ENCODE results near the gene ABHD17A. TPM values are rescaled to one million over a fixed set of nuclear protein-coding genes. Genes with fewer than 3 reads are reported as not detected.
A peak's percentile ranks its signal among the peaks of the same experiment; 100 is the strongest.

ABHD17A gene
- total and polyA plus RNA-seq, 8 donors, result 25.7 to 177 (median 74.2) TPM

- peaks cover 32 to 66% (median 61%) of the 10 kb centered on the region in 4 donors for H3K4me1 ChIP-seq
- no peak for TF ChIP-seq POLR2AphosphoS5 (IDR thresholded peaks at IDR 0.05)
- TF ChIP-seq CTCF (IDR thresholded peaks at IDR 0.05), result no peak
- TF ChIP-seq POLR2A (IDR thresholded peaks at IDR 0.05), result no peak
- TF ChIP-seq EP300 (IDR thresholded peaks at IDR 0.05), result no peak
- H3K27ac ChIP-seq, result peak overlapping the region in 1 of 5 donors; percentile 18
- WGBS, 5 donors, result 92 to 100% (median 96%) methylated on average over 1 to 10 of the region's 10 CpGs
- H3K4me3 ChIP-seq, result no peak overlapping the region
- DNase-seq, result no peak
- no peaks in the 10 kb centered on the region for H3K27me3 ChIP-seq
- H3K9me3 ChIP-seq, result no peaks in the 10 kb centered on the region
- peaks cover 18 to 41% (median 34%) of the 10 kb centered on the region in 4 donors for H3K36me3 ChIP-seq
- intact Hi-C loops (cut with DNase I; ENCODE audit: low total_unique reads), result no loop called here
Observed at GRCh38 chr19:1910177-1910576, 24.9 kb upstream of the ABHD17A start.

- Histone ChIP-seq H3K4me3 (no peak overlapping the region), H3K27me3 (no peaks in the 10 kb centered on the region), H3K4me1 (peaks cover 34 to 70% (median 64%) of the 10 kb centered on the region in 4 donors), H3K36me3 (peaks cover 17 to 36% (median 30%) of the 10 kb centered on the region in 4 donors), H3K9me3 (no peaks in the 10 kb centered on the region), H3K27ac (peak overlapping the region in 2 of 5 donors; percentile 0 to 18)
- intact Hi-C loops (cut with DNase I; ENCODE audit: low total_unique reads), result no loop called here
- no peak for DNase-seq
- WGBS, 5 donors, result 50 to 79% (median 61%) methylated on average over 10 of the region's 10 CpGs
- TF ChIP-seq EP300 (IDR thresholded peaks at IDR 0.05) (no peak), POLR2A (IDR thresholded peaks at IDR 0.05) (no peak), POLR2AphosphoS5 (IDR thresholded peaks at IDR 0.05) (no peak), CTCF (IDR thresholded peaks at IDR 0.05) (no peak)
Observed at GRCh38 chr19:1909761-1910080, 24.4 kb upstream of the ABHD17A start.

- H3K27ac ChIP-seq, result peak overlapping the region; percentile 78 to 94 (median 90)
- DNase-seq, result no peak
- intact Hi-C loops (cut with DNase I; ENCODE audit: low total_unique reads), result no loop called here
Observed at GRCh38 chr19:1908364-1908678, 23.0 kb upstream of the ABHD17A start.

GRCh38 chr19:1907563-1908363 is 22.5 kb upstream of the ABHD17A start:
- peak; percentile 69 to 77 for DNase-seq
- Histone ChIP-seq H3K36me3 (peaks cover 5 to 17% (median 11%) of the 10 kb centered on the region in 4 donors), H3K27me3 (no peaks in the 10 kb centered on the region), H3K9me3 (no peaks in the 10 kb centered on the region), H3K27ac (peak overlapping the region; percentile 78 to 94 (median 90)), H3K4me3 (peak overlapping the region in 2 of 4 donors; percentile 14 to 43), H3K4me1 (peaks cover 38 to 76% (median 67%) of the 10 kb centered on the region in 4 donors)
- 25 to 53% (median 37%) methylated on average over 26 to 43 of the region's 43 CpGs for WGBS, 5 donors
- TF ChIP-seq POLR2A (IDR thresholded peaks at IDR 0.05) (no peak), EP300 (IDR thresholded peaks at IDR 0.05) (no peak), POLR2AphosphoS5 (IDR thresholded peaks at IDR 0.05) (peak in 2 of 3 donors; percentile 18 to 19)
- intact Hi-C loops (cut with DNase I; ENCODE audit: low total_unique reads), result no loop called here

More at GRCh38 chr19:1908364-1908678, 23.0 kb upstream of the ABHD17A start:
- Histone ChIP-seq H3K4me1 (peaks cover 38 to 76% (median 67%) of the 10 kb centered on the region in 4 donors), H3K4me3 (peak overlapping the region in 2 of 4 donors; percentile 14 to 43), H3K27me3 (no peaks in the 10 kb centered on the region), H3K9me3 (no peaks in the 10 kb centered on the region), H3K36me3 (peaks cover 11 to 22% (median 16%) of the 10 kb centered on the region in 4 donors)
- no peak for TF ChIP-seq POLR2A (IDR thresholded peaks at IDR 0.05)
- no peak for TF ChIP-seq POLR2AphosphoS5 (IDR thresholded peaks at IDR 0.05)
- TF ChIP-seq EP300 (IDR thresholded peaks at IDR 0.05), result no peak
- TF ChIP-seq CTCF (IDR thresholded peaks at IDR 0.05), result no peak
- 45 to 67% (median 58%) methylated on average over 12 to 13 of the region's 13 CpGs for WGBS, 5 donors
